SK-N-SH treated with all-trans-retinoic acid at 6 μM for 48 hours (cell line): ENCODE measurements around the gene GRIN1.

Source experiments
- CSRNP3 ChIP-seq: fragments of 250-450 bp; sonication (Bioruptor Pico); IDR thresholded peaks from 2 replicates; pipeline ENCODE4 v1.5.1; 2021; ENCODE audit warnings: mild to moderate bottlenecking, moderate library complexity
- GLIS3 ChIP-seq: fragments of 250-450 bp; sonication (Bioruptor Pico); IDR thresholded peaks from 2 replicates; pipeline ENCODE4 v1.5.0; 2020; ENCODE audit warnings: mild to moderate bottlenecking, moderate library complexity
- ISL1 ChIP-seq: fragments of 250-450 bp; sonication (Bioruptor Pico); IDR thresholded peaks from 2 replicates; pipeline ENCODE4 v2.1.2; 2022; ENCODE audit warnings: mild to moderate bottlenecking, moderate library complexity
- PATZ1 ChIP-seq: fragments of 250-450 bp; sonication (Bioruptor Pico); IDR thresholded peaks from 2 replicates; pipeline ENCODE4 v1.8.0; 2020; ENCODE audit warnings: mild to moderate bottlenecking, moderate library complexity, borderline replicate concordance
- RARB ChIP-seq: fragments of 250-450 bp; sonication (Bioruptor Pico); IDR thresholded peaks from 2 replicates; pipeline ENCODE4 v1.8.0; 2021; ENCODE audit warnings: mild to moderate bottlenecking, moderate library complexity
- SNAI2 ChIP-seq: fragments of 250-450 bp; sonication (Bioruptor Pico); IDR thresholded peaks from 2 replicates; pipeline ENCODE4 v1.5.0; 2020; ENCODE audit warnings: mild to moderate bottlenecking, moderate library complexity
- TOX ChIP-seq: fragments of 250-450 bp; sonication (Bioruptor Pico); IDR thresholded peaks from 2 replicates; pipeline ENCODE4 v1.8.0; 2021; ENCODE audit warnings: mild to moderate bottlenecking, moderate library complexity, borderline replicate concordance

- no peak for TF ChIP-seq ISL1 (CRISPR knock-in tag)
- no peak for TF ChIP-seq RARB (CRISPR knock-in tag)
- TF ChIP-seq PATZ1 (CRISPR knock-in tag) = no peak
- TF ChIP-seq TOX (CRISPR knock-in tag) = no peak
- TF ChIP-seq CSRNP3 = no peak
- TF ChIP-seq GLIS3 (CRISPR knock-in tag) = no peak
- no peak for TF ChIP-seq SNAI2 (CRISPR knock-in tag)
These were observed 78.6 kb downstream of the GRIN1 start for GRCh38 chr9:137217276-137218211.
